Small intestine (tissue), 7 donors: ENCODE measurements around the gene GPR139. TPM values are rescaled to one million over a fixed set of nuclear protein-coding genes. Genes with fewer than 3 reads are reported as not detected.

Experiments
- DNase-seq, 2 donors: peaks; one replicate each; pipeline versions ENCODE4 v3.0.0 to v3.0.0-alpha.2; 2013
- FAIRE-seq: peaks from 2 replicates; lab custom pipeline; 2012; peaks lifted over from hg19 to GRCh38; lab: Jason Lieb, UNC
- H3K27ac ChIP-seq, 3 donors: one replicate each; pipeline ENCODE4 v1.5.1; 2013; ENCODE audit warnings: low read length in 2 of 3, mild to moderate bottlenecking in 2 of 3, control low read depth in 1 of 3, inconsistent platforms in 1 of 3, low read depth in 1 of 3, moderate library complexity in 1 of 3
- H3K27me3 ChIP-seq, 3 donors: one replicate each; pipeline ENCODE4 v1.6.1; 2013; ENCODE audit warnings: low read length in 3 of 3, inconsistent platforms in 1 of 3; ENCODE audit not compliant: control insufficient read depth in 3 of 3, insufficient read depth in 3 of 3
- H3K36me3 ChIP-seq, 3 donors: one replicate each; pipeline ENCODE4 v1.6.1; 2013; ENCODE audit warnings: low read length in 3 of 3, inconsistent platforms in 1 of 3, low read depth in 1 of 3, mild to moderate bottlenecking in 1 of 3, moderate library complexity in 1 of 3; ENCODE audit not compliant: control insufficient read depth in 3 of 3, insufficient read depth in 2 of 3
- H3K4me1 ChIP-seq, 3 donors: one replicate each; pipeline ENCODE4 v1.6.1; 2013; ENCODE audit warnings: low read length in 2 of 3, inconsistent platforms in 1 of 3, low read depth in 1 of 3, mild to moderate bottlenecking in 1 of 3, moderate library complexity in 1 of 3; ENCODE audit not compliant: control insufficient read depth in 3 of 3, insufficient read depth in 2 of 3
- H3K4me3 ChIP-seq, 3 donors: one replicate each; pipeline ENCODE4 v1.5.1; 2013; ENCODE audit warnings: low read length in 3 of 3, control low read depth in 1 of 3, inconsistent platforms in 1 of 3, low read depth in 1 of 3, mild to moderate bottlenecking in 1 of 3, moderate library complexity in 1 of 3
- H3K9me3 ChIP-seq, 2 donors: one replicate each; pipeline ENCODE4 v1.6.1; 2013; ENCODE audit warnings: low read depth in 1 of 2, low read length in 1 of 2; ENCODE audit not compliant: control insufficient read depth in 2 of 2, insufficient read depth in 1 of 2
- WGBS, 3 donors: extraction: QIAGEN DNeasy Blood & Tissue Kit; methylation state at CpG; one replicate each; pipeline ENCODE4 v1.1.7; 2013; 5-methylcytosine and 5-hydroxymethylcytosine counted together
- polyA plus RNA-seq, 4 donors: library from polyadenylated mRNA; stranded (reverse) in 3 of 4; unstranded in 1 of 4; fragments of 200-250 nt in 3 of 4; fragments of 120-200 nt in 1 of 4; gene quantifications; one replicate each; pipeline versions ENCODE4 v1.2.1 to v1.2.3, GENCODE V29; 2013
- donor health status: healthy with polysubstance abuse.
- donor health status: control.
- donor health status: control.
- donor health status: Bipolar disorder and iron deficiency.
- donor health status: healthy.

The GPR139 gene
- polyA plus RNA-seq, 4 donors = not detected

DNA sequence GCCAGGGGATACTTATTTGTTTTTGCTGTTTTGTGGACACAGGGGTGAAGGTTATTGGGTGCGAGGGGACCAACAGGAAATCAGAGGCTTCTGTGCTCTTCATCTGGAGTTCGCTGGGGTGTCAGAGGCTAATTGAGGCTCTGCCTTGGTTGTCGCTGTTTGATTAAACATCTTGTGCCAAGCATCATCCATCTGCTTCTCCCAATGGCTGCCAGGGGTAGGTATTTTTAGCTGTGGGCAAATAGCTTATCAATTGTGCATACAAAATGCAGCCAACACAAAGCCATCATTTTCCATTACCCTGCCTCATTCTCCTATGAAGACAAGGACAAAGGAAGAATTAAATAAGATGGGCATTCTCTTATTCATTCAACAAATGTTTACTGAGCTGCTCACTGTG is 27.8 kb downstream of the GPR139 start:
- FAIRE-seq (no peak), DNase-seq (no peak)
- Histone ChIP-seq H3K4me3 (no peak overlapping the region), H3K27me3 (no peaks in the 10 kb centered on the region), H3K9me3 (no peaks in the 10 kb centered on the region), H3K27ac (no peak overlapping the region), H3K36me3 (no peaks in the 10 kb centered on the region), H3K4me1 (no peaks in the 10 kb centered on the region)
- 79 to 86% (median 83%) methylated on average over 3 of the region's 3 CpGs for WGBS, 3 donors

DNA sequence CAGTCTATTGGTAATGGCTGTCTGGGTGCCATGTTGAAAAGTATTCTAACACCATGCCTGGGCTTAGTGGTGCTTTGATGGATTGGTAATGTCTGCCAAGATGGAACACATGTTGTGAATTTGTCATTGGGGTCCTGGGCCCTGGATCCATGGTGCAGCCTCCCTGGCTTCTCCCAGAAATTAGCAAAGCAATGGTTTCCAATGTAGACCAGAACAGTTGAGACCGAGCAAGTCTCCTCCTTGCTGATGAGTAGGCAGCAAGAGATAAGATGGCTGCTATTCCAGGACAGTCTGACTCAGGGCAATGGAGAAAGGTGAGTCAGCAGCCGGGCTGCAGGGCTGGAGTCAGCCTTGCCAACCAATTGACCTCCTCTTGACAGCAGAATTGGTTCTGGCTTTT is 30.8 kb downstream of the GPR139 start:
- Histone ChIP-seq H3K27me3 (no peaks in the 10 kb centered on the region), H3K4me1 (no peaks in the 10 kb centered on the region), H3K27ac (no peak overlapping the region), H3K4me3 (no peak overlapping the region), H3K36me3 (no peaks in the 10 kb centered on the region), H3K9me3 (no peaks in the 10 kb centered on the region)
- WGBS, 3 donors = 62 to 75% (median 66%) methylated on average over 2 of the region's 2 CpGs
- FAIRE-seq (no peak), DNase-seq (no peak)

DNA sequence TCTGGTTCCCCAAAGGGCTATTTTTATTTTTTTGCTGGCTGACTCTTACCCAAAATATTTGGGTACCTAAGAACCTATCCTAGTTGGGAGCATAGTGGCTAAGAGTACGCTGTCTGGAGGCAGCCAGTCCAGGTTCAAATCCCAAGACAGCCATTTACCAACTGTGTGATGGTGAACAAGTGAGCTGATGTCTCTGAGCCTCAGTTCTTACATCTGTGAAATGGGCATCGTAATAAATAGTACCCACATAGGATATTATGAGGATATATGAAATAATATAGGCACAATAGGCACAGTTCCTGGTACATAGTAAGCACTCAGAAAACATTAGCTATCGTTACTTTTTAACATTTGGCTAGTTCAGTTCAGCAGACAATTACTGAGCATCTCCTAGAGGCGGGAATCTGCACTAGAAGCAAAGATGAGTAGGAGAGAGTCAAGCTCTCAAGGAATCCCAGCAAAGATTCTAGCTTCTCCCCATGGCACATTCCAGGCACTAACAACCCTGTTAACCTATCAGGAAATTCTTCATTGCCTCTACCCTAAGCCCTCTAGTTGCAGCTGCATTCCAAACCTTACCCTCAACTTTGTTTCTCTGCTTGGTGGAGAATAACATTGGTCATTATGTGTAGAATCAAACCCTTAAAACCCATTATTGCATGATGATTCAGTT is 31.6 kb downstream of the GPR139 start:
- FAIRE-seq = no peak
- WGBS, 3 donors = 70 to 72% (median 70%) methylated on average over 4 of the region's 4 CpGs
- H3K4me1 ChIP-seq = no peaks in the 10 kb centered on the region
- H3K27ac ChIP-seq = no peak overlapping the region
- H3K9me3 ChIP-seq = no peaks in the 10 kb centered on the region
- no peaks in the 10 kb centered on the region for H3K36me3 ChIP-seq
- no peaks in the 10 kb centered on the region for H3K27me3 ChIP-seq
- DNase-seq = no peak
- H3K4me3 ChIP-seq = no peak overlapping the region

DNA sequence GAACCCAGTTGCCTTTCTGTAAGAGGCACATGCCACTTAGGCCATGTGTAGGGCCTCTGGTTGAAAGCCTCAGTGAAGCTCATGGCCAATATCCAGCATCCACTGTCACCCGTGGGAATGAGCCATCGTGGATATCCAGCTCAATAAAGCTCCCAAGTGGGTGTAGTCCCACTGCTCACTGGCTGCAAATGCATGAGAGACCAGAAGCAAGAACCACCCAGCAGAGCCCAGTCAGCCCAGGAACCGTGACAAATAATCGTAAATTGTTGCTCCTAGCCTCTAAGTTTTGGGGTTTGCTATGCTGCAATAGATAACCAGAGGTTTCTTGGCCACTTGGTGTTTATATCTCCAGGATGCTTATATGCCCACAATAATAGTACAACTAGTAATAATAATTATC is 33.7 kb downstream of the GPR139 start:
- Histone ChIP-seq H3K4me1 (no peaks in the 10 kb centered on the region), H3K36me3 (no peaks in the 10 kb centered on the region), H3K9me3 (no peaks in the 10 kb centered on the region), H3K27ac (no peak overlapping the region), H3K27me3 (no peaks in the 10 kb centered on the region), H3K4me3 (no peak overlapping the region)
- WGBS, 3 donors = 68 to 76% (median 68%) methylated on average over 4 of the region's 4 CpGs
- FAIRE-seq (no peak), DNase-seq (no peak)

DNA sequence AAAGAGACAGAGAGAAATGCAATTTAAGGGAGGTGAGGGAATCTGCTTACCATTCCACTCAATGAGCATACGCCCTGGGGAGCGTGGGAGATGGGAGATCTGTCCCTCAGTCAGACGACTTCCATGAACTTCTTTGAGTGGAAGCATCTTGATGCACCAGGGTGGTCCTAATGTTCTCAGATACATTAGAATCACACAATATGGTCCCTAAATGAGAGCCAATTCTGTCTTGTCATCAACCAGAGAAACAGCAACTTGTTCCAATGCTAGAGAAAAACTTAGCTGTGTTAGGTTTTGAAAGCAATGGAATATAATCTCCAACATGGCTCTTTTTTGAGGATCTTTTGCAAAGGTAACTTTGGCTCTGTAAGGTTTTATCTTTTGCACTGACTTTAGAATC is 44.1 kb downstream of the GPR139 start:
- H3K27me3 ChIP-seq = no peaks in the 10 kb centered on the region
- no peaks in the 10 kb centered on the region for H3K4me1 ChIP-seq
- FAIRE-seq = no peak
- H3K36me3 ChIP-seq = no peaks in the 10 kb centered on the region
- 74 to 85% (median 83%) methylated on average over 3 of the region's 3 CpGs for WGBS, 3 donors
- H3K9me3 ChIP-seq = no peaks in the 10 kb centered on the region
- no peak overlapping the region for H3K27ac ChIP-seq
- no peak overlapping the region for H3K4me3 ChIP-seq
- DNase-seq = no peak

DNA sequence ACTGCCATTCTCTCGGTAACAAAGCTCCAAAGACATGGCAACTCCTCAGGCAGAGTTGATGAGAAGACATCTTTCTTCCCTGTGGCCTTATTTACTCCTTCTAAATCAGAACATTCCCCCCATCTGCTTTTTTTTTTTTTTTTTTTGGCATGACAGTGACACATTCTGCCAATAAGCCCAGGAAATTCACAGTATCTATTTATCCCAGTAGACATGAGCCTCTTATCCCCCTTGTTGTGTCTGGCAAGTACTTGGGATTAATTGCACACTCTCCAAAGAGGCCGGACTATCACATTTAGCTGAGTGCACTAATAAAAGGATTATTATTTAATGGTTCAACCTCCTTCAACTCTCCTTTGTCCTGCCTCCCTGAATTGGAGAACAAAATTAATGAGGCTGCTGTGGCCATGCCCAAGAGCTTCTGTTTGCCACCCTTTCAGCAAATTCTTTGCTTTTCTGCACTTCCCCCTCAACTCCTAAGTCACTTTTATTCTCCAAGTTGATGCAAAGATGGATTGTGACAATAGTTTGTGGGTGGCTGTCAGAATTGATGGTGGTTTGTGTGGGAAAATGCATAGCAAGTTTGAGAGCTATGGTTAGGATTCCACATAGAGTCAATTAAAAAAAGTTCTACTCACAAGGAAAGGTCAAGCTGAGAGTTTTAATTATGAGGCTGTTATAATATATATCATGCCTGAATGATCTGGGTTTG is 47.2 kb downstream of the GPR139 start:
- no peaks in the 10 kb centered on the region for H3K9me3 ChIP-seq
- H3K4me1 ChIP-seq = no peaks in the 10 kb centered on the region
- no peak overlapping the region for H3K4me3 ChIP-seq
- H3K36me3 ChIP-seq = no peaks in the 10 kb centered on the region
- no peak for DNase-seq
- FAIRE-seq = no peak
- H3K27me3 ChIP-seq = no peaks in the 10 kb centered on the region
- no peak overlapping the region for H3K27ac ChIP-seq
- WGBS, 3 donors = 32 to 54% (median 48%) methylated on average over 2 of the region's 2 CpGs

DNA sequence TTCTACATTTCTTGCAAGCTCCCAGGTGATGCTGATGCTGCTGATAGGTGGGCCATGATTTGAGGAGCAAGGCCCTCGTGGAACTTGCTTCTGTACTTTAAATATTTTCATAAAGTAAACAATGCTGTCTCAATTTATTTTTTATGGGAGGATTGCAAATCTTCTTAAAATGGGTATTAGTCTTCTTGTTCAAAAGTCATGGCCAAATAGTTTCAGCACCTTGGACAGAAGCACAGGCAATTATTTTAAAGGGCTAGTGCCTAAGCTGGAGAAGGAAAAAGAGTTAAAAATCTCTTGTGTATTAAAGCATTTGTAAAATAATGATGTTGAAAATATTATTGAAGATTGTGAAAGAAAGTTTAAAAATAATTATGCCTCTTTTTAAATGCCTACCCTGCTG is 50.5 kb downstream of the GPR139 start:
- no peak for FAIRE-seq
- 4 to 12% (median 9%) methylated on average over 1 of the region's 1 CpG for WGBS, 3 donors

DNA sequence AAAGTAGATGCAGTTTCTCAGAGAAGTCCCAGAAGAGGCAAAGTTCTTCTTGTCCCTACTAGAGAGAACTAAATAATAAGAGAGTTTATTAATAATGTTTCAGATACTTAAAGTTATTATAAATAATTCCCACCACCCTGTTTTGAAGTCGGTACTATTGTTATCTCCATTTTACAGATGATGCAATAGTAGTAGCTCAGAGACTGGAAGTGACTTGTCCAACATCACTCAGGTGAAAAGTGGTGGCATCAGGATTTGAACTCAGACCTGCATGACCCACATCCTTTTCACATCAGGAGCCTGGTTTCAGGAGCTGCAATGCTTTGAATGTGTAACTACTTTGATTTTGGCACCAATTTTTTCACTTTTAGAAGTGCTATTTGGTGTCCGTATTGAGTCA is 52.7 kb downstream of the GPR139 start:
- H3K4me1 ChIP-seq = no peaks in the 10 kb centered on the region
- no peak overlapping the region for H3K4me3 ChIP-seq
- WGBS, 3 donors = 75 to 88% (median 83%) methylated on average over 2 of the region's 2 CpGs
- FAIRE-seq = no peak
- no peak for DNase-seq
- H3K27ac ChIP-seq = no peak overlapping the region
- no peaks in the 10 kb centered on the region for H3K27me3 ChIP-seq
- H3K9me3 ChIP-seq = no peaks in the 10 kb centered on the region
- H3K36me3 ChIP-seq = no peaks in the 10 kb centered on the region

More for the DNA sequence above, 50.5 kb downstream of the GPR139 start:
- Histone ChIP-seq H3K9me3 (no peaks in the 10 kb centered on the region), H3K36me3 (no peaks in the 10 kb centered on the region), H3K27ac (no peak overlapping the region), H3K4me3 (no peak overlapping the region), H3K27me3 (no peaks in the 10 kb centered on the region), H3K4me1 (no peaks in the 10 kb centered on the region)
- peak in 1 of 2 donors; percentile 35 for DNase-seq
